GM12878 (cell line): ENCODE measurements around the gene NPIPB6. TPM values are rescaled to one million over a fixed set of nuclear protein-coding genes. Genes with fewer than 3 reads are reported as not detected.

Experiments
- ATAC-seq: fragments of 200-7000 bp; cut with Tn5 transposase; 3 replicates; pipeline ENCODE4 v1.9.1; 2020; ENCODE audit warnings: mild to moderate bottlenecking, moderate library complexity
- BruUV-seq: library from RNA; stranded (reverse); fragments of 400-500 nt; replicated peaks from 2 replicates; lab custom pipeline; 2021; lab: Mats Ljungman, UMichigan
- CTCF ChIA-PET: fragments of 300-600 bp; sonication (Branson Sonifier 250); formaldehyde crosslinking; extraction: SDS; loops from one replicate; lab custom pipeline; 2021; ENCODE audit warnings: inconsistent platforms; lab: Yijun Ruan, JAX
- POLR2A ChIA-PET: fragments of 350-600 bp; formaldehyde crosslinking; extraction: SDS; loops from one replicate; lab custom pipeline; 2021; ENCODE audit warnings: inconsistent platforms; lab: Charles Lee
- RAD21 ChIA-PET: fragments of 300-600 bp; sonication (Branson Sonifier 250); formaldehyde crosslinking; loops from one replicate; lab custom pipeline; 2023; ENCODE audit warnings: antibody characterized with exemption; ENCODE audit not compliant: unreplicated experiment; lab: Charles Lee
- SMC1A ChIA-PET: fragments of 300-600 bp; sonication (Branson Sonifier 250); formaldehyde crosslinking; loops from one replicate; lab custom pipeline; 2023; ENCODE audit not compliant: unreplicated experiment, uncharacterized antibody; lab: Charles Lee
- DNase-seq: peaks from one replicate; pipeline ENCODE4 v3.0.0-alpha.2; 2011; ENCODE audit warnings: low read depth, low spot score
- FAIRE-seq: peaks from 3 replicates; lab custom pipeline; 2011; peaks lifted over from hg19 to GRCh38; lab: Jason Lieb, UNC
- H2AFZ ChIP-seq: 2 replicates; pipeline ENCODE4 v1.6.0; 2011; ENCODE audit warnings: low read depth, low read length, control low read depth; ENCODE audit not compliant: control insufficient read depth
- H3K27ac ChIP-seq: 2 replicates; pipeline ENCODE4 v1.5.1; 2011; ENCODE audit warnings: control low read depth; ENCODE audit not compliant: control insufficient read depth, insufficient read depth
- H3K27me3 ChIP-seq, 2 experiments: replicated peaks in 1 of 2; 2 replicates each; pipeline versions ENCODE4 v1.6.0 to v1.6.1; 2011; ENCODE audit warnings: low read length in 1 of 2; ENCODE audit not compliant: control insufficient read depth in 2 of 2, insufficient read depth in 2 of 2
- H3K36me3 ChIP-seq, 2 experiments: 2 replicates each; pipeline ENCODE4 v1.5.1; 2011; ENCODE audit warnings: low read length in 1 of 2; ENCODE audit not compliant: control insufficient read depth in 2 of 2, insufficient read depth in 2 of 2
- H3K4me1 ChIP-seq: 2 replicates; pipeline ENCODE4 v1.6.1; 2011; ENCODE audit warnings: mild to moderate bottlenecking, low read length, moderate library complexity, mixed read lengths; ENCODE audit not compliant: control insufficient read depth, insufficient read depth
- H3K4me2 ChIP-seq: 2 replicates; pipeline ENCODE4 v1.6.0; 2011; ENCODE audit warnings: control low read depth; ENCODE audit not compliant: control insufficient read depth, insufficient read depth
- H3K4me3 ChIP-seq: fragments of 200-600 bp; sonication (generic); 2 replicates; pipeline ENCODE4 v1.5.1; 2016
- H3K79me2 ChIP-seq: 2 replicates; pipeline ENCODE4 v1.6.0; 2011; ENCODE audit warnings: low read length; ENCODE audit not compliant: control insufficient read depth, insufficient read depth
- H3K9ac ChIP-seq: 2 replicates; pipeline ENCODE4 v1.8.0; 2011; ENCODE audit warnings: low read length, control low read depth, mixed read lengths; ENCODE audit not compliant: control insufficient read depth, insufficient read depth
- H3K9me3 ChIP-seq: replicated peaks from 3 replicates; pipeline ENCODE4 v1.5.1; 2011; ENCODE audit warnings: mild to moderate bottlenecking, low read length; ENCODE audit not compliant: control insufficient read depth, insufficient read depth
- H4K20me1 ChIP-seq: 2 replicates; pipeline ENCODE4 v1.6.0; 2011; ENCODE audit not compliant: control insufficient read depth, insufficient read depth
- IRF4 ChIP-seq: IDR thresholded peaks from 2 replicates; pipeline ENCODE4 v1.6.1; 2011; ENCODE audit warnings: low read depth, low read length
- RAD21 ChIP-seq: IDR thresholded peaks from 2 replicates; pipeline ENCODE4 v1.6.1; 2011; ENCODE audit warnings: mild to moderate bottlenecking, low read depth, low read length, moderate library complexity; ENCODE audit not compliant: insufficient read depth
- RUNX3 ChIP-seq: IDR thresholded peaks from 2 replicates; pipeline ENCODE4 v1.6.1; 2012; ENCODE audit warnings: low read length, inconsistent platforms
- SMC3 ChIP-seq: IDR thresholded peaks from 2 replicates; pipeline ENCODE4 v1.6.1; 2011; ENCODE audit warnings: low read length, improper control_type of control experiment, borderline replicate concordance
- WRNIP1 ChIP-seq: IDR thresholded peaks from 2 replicates; pipeline ENCODE4 v1.6.1; 2011; ENCODE audit warnings: low read depth, low read length, improper control_type of control experiment, borderline replicate concordance
- YY1 ChIP-seq: IDR thresholded peaks from 2 replicates; pipeline ENCODE4 v1.6.1; 2011; ENCODE audit warnings: low read depth, mild to moderate bottlenecking, low read length
- WGBS: methylation state at CpG from one replicate; pipeline ENCODE4 v1.1.6; 2016; ENCODE audit warnings: low lambda C conversion rate; ENCODE audit not compliant: insufficient replicate concordance, insufficient coverage; ENCODE audit errors: missing lambda C conversion rate; 5-methylcytosine and 5-hydroxymethylcytosine counted together
- in situ Hi-C: fragments of 300-500 bp; cut with MboI; formaldehyde crosslinking; loops from 9 replicates; pipeline ENCODE4 v1.14.3; 2018; ENCODE audit warnings: mixed read lengths
- intact Hi-C: fragments of 100-400 bp; cut with micrococcal nuclease; formaldehyde crosslinking; loops from one replicate; pipeline ENCODE4 v1.14.2; 2022; ENCODE audit not compliant: unreplicated experiment
- polyA plus RNA-seq, 11 experiments: library from polyadenylated mRNA; depleted of rRNA in 4 of 11; unstranded in 6 of 11; stranded (reverse) in 5 of 11; fragments of >200 nt; fragmentation: Nextera tagmentation in 4 of 11; fragmentation: Illumina TruSeq in 1 of 11; extraction: Ambion mirVana in 4 of 11; extraction: Trizol in 1 of 11; gene quantifications; 1 replicate in 1 of 11; 2 replicates in 10 of 11; pipeline versions ENCODE4 v1.2.1 to v1.2.3, GENCODE V29; 2011 to 2016; ENCODE audit warnings: inconsistent platforms in 2 of 11, missing spikeins in 2 of 11, low read depth in 1 of 11
- total RNA-seq, 4 experiments: library from RNA; depleted of rRNA in 3 of 4; stranded (reverse); fragments of >200 nt in 3 of 4; fragmentation: Illumina TruSeq in 1 of 4; extraction: Trizol in 1 of 4; gene quantifications; 2 replicates each; pipeline versions ENCODE4 v1.2.1 to v1.2.3, GENCODE V29; 2013 to 2021
- TF ChIP-seq, protein P1 (sequence below): fragments of 450-650 bp; formaldehyde crosslinking; IDR thresholded peaks from 2 replicates; pipeline ENCODE4 v1.4.0; 2022; ENCODE audit warnings: mild to moderate bottlenecking, moderate library complexity
- TF ChIP-seq, protein P2 (sequence below), 3 experiments: IDR thresholded peaks in 2 of 3; conservative IDR thresholded peaks in 1 of 3; 2 replicates each; pipeline ENCODE4 v1.5.1; 2011; ENCODE audit warnings: low read depth in 3 of 3, low read length in 3 of 3, mild to moderate bottlenecking in 3 of 3, control low read depth in 2 of 3, moderate library complexity in 2 of 3, inconsistent platforms in 1 of 3, mixed read lengths in 1 of 3; ENCODE audit not compliant: control insufficient read depth in 2 of 3, insufficient read depth in 1 of 3; ENCODE audit errors: extremely low read depth in 1 of 3

NPIPB6 gene
- total and polyA plus RNA-seq, 10 of the 15 experiments (the other 5 are each of a cell fraction or from before 2014, with no cell fraction given), result 0.24 to 0.76 (median 0.44) TPM; not detected in 5

DNA sequence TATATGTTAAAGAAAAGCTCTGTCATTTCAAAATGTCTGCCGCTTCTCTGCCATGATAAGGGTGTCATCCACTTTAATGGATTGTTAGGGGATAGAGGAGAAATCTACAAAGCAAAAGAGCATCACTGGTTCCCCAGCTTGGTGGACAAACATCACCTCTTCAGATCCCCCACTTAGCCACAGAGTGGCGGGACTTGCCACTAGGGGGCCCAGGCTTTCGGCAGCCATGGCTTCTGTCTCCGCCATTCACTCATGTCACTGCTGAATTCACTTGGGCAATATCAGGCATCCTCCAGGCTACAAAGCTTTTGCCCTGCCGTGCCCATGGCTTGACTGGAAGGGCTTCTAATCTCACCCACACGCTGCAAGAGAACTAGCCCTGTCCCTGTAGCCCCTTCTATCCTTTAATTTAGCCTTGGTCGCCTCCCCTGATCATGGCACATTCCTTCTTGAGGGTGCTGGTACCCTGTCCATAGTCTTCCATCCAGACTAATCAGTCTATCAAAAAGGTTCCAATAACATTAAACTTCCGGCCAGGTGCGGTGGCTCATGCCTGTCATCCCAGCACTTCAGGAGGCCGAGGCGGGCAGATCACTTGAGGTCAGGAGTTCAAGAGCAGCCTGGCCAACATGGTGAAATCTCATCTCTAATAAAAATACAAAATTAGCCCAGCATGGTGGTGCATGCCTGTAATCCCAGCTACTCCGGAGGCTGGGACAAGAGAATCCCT lies 36.3 kb downstream of the NPIPB6 start:
- no peak overlapping the region for H3K4me2 ChIP-seq
- intact Hi-C loops, result no loop called here
- TF ChIP-seq IRF4 (0 out of 2 replicates have a peak, but pooled peaks have one; percentile 29), RUNX3 (peak; percentile 74), YY1 (peak; percentile 94), RAD21 (peak; percentile 56), SMC3 (peak; percentile 85), WRNIP1 (no peak)
- TF ChIP-seq, protein P1, sequence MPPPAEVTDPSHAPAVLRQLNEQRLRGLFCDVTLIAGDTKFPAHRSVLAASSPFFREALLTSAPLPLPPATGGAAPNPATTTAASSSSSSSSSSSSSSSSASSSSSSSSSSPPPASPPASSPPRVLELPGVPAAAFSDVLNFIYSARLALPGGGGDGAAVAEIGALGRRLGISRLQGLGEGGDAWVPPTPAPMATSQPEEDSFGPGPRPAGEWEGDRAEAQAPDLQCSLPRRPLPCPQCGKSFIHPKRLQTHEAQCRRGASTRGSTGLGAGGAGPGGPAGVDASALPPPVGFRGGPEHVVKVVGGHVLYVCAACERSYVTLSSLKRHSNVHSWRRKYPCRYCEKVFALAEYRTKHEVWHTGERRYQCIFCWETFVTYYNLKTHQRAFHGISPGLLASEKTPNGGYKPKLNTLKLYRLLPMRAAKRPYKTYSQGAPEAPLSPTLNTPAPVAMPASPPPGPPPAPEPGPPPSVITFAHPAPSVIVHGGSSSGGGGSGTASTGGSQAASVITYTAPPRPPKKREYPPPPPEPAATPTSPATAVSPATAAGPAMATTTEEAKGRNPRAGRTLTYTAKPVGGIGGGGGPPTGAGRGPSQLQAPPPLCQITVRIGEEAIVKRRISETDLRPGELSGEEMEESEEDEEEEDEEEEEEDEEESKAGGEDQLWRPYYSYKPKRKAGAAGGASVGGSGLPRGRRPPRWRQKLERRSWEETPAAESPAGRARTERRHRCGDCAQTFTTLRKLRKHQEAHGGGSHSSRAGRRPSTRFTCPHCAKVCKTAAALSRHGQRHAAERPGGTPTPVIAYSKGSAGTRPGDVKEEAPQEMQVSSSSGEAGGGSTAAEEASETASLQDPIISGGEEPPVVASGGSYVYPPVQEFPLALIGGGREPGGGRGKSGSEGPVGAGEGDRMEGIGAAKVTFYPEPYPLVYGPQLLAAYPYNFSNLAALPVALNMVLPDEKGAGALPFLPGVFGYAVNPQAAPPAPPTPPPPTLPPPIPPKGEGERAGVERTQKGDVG (CRISPR knock-in tag), result no peak
- TF ChIP-seq, protein P2, sequence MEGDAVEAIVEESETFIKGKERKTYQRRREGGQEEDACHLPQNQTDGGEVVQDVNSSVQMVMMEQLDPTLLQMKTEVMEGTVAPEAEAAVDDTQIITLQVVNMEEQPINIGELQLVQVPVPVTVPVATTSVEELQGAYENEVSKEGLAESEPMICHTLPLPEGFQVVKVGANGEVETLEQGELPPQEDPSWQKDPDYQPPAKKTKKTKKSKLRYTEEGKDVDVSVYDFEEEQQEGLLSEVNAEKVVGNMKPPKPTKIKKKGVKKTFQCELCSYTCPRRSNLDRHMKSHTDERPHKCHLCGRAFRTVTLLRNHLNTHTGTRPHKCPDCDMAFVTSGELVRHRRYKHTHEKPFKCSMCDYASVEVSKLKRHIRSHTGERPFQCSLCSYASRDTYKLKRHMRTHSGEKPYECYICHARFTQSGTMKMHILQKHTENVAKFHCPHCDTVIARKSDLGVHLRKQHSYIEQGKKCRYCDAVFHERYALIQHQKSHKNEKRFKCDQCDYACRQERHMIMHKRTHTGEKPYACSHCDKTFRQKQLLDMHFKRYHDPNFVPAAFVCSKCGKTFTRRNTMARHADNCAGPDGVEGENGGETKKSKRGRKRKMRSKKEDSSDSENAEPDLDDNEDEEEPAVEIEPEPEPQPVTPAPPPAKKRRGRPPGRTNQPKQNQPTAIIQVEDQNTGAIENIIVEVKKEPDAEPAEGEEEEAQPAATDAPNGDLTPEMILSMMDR (IDR thresholded peaks at IDR 0.05 in 2 of 3, conservative IDR thresholded peaks at IDR 0.05 in 1 of 3; ENCODE audit: control insufficient read depth in 2 of 3, extremely low read depth in 1 of 3, insufficient read depth in 1 of 3, low read depth in 3 of 3, low read length in 3 of 3), result peak; percentile 79 to 94 (median 85)
- TF ChIP-seq, all 136 proteins: peak for 6
- no peaks in the 10 kb centered on the region for H4K20me1 ChIP-seq
- no peak for FAIRE-seq
- 31% methylated on average over 12 of the region's 12 CpGs for WGBS
- BruUV-seq, result no TSS peak
- no peaks in the 10 kb centered on the region for H3K4me1 ChIP-seq
- H3K27ac ChIP-seq, result no peak overlapping the region
- no peaks in the 10 kb centered on the region for H3K79me2 ChIP-seq
- no peaks in the 10 kb centered on the region for H3K27me3 ChIP-seq
- SMC1A ChIA-PET, result no interaction called here
- no peak overlapping the region for H2AFZ ChIP-seq
- RAD21 ChIA-PET, result no interaction called here
- in situ Hi-C loops, result no loop called here
- H3K9ac ChIP-seq, result no peak overlapping the region
- H3K9me3 ChIP-seq, result no peaks in the 10 kb centered on the region
- no peak for DNase-seq
- ATAC-seq, result peak; percentile 94
- CTCF ChIA-PET, result interaction anchor here (0.8 to 2.2 kb wide), 3 partner anchors 64 to 283 kb away, joined by 3 to 5 read pairs (median 3); partner anchors contain the start of gene SULT1A1
- POLR2A ChIA-PET, result no interaction called here
- H3K4me3 ChIP-seq, result no peak overlapping the region
- H3K36me3 ChIP-seq, result no peaks in the 10 kb centered on the region
